Measurements from ENCODE around the gene TBC1D5. TPM values are rescaled to one million over a fixed set of nuclear protein-coding genes. Genes with fewer than 3 reads are reported as not detected.

The TBC1D5 gene
- total RNA-seq, 1 experiment from 2014 or later: 59.4 TPM

DNA sequence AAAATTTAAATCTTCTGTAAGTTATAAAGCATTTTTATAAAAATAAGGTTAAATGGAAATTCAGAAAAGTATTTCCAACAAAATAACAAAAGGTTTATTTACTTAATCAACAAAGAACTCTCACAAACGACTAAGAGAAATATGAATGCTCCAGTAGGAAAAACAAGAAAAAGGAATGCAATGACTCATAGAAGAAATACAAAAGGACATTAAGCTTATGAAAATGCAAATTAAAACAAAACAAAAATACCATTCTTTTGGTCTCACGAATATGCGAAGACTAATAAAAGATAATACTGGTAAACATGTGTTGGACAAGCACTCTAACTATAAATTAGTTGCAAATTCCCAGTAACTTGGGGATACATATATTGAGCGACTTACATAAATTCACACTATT lies 17.5 kb upstream of the TBC1D5 start:
- H3K4me3 ChIP-seq: no peak overlapping the region
- no peaks in the 10 kb centered on the region for H3K9me3 ChIP-seq (replicated peaks)
- H3K27ac ChIP-seq: no peak overlapping the region
- H3K27me3 ChIP-seq: no peaks in the 10 kb centered on the region
- no peak for DNase-seq
- H3K36me3 ChIP-seq: no peaks in the 10 kb centered on the region
- no peaks in the 10 kb centered on the region for H3K4me1 ChIP-seq

DNA sequence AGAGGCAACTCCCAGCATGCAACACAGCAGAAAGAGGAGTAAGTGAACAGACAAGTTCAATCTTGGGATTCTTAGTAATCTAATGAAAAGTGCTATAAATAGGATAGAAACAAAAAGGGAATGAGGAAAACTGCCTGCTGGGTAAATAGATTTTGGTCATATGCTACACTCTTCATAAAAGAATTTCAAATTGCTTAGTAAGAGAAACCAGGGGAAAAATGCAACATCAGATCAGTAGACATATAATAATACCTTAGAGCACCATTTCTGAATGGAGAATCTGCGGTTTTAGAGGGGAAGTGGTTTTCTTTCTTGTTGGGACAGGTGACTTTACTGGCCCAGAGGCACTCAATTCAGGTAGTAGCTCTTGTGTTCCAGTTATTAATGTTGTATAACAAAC lies 13.4 kb upstream of the TBC1D5 start:
- Histone ChIP-seq H3K36me3 (no peaks in the 10 kb centered on the region), H3K4me3 (no peak overlapping the region), H3K9me3 (replicated peaks) (no peaks in the 10 kb centered on the region), H3K4me1 (peaks cover 14% of the 10 kb centered on the region), H3K27me3 (no peaks in the 10 kb centered on the region; the same call in 1 of the 2 replicates), H3K27ac (no peak overlapping the region)
- no peak for DNase-seq

DNA sequence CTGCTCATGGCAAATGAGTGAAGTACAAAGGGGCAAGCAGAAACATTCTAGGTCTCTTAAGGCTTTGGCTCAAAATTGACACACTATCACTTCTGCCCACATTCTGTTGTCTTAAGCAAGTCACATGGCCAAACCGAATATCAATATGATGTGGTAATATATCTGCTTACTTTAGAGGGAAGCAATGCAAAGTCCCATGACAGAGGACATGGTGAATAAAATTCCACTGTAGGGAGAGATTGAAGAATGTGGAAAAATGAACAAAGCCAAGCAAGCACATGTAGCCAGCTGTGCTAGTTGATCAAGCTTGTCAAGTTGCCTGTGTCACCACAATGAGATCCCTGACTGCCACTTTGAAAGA lies 11.2 kb upstream of the TBC1D5 start:
- H3K4me1 ChIP-seq: peaks cover 24% of the 10 kb centered on the region
- H3K27ac ChIP-seq: peak overlapping the region; percentile 77
- DNase-seq: peak; percentile 67 to 82
- no peaks in the 10 kb centered on the region for H3K9me3 ChIP-seq (replicated peaks)
- no peaks in the 10 kb centered on the region for H3K36me3 ChIP-seq
- H3K27me3 ChIP-seq: no peaks in the 10 kb centered on the region; the same call in 1 of the 2 replicates
- no peak overlapping the region for H3K4me3 ChIP-seq

DNA sequence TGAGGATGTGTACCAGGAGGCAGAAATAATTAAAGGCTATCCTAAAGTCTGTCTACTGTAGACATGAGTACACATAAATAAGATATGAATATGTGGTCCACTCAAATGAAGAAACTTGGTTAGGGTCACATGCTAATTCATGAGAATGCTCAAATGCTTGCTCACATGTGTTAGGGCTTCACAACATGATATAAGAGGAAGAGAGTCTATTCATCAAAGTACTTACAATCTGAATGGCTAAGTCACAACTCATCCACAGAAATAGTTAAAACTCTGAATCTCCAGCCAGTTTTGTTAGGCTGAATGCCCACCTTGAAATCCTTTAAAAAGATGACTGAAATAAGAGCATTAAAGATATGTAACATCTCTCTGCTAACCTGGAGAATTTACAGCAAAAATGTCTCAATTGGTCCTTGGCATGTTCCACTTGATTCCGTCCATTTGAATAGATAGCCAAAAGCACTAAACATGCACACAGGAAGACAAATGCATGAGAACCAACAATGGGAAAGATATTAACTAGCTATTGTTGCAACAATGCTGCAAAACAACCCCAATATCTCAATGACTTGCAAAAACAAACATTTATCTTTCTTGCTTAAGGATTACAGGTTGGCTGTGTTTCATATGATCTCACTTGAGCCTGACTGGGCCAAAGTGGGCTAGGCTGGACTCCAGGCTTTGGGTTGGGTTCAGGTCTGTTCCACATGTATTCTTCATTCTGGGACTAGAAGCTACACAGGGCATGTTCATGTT lies 10.6 kb upstream of the TBC1D5 start:
- no peak for DNase-seq
- H3K4me1 ChIP-seq: peaks cover 28% of the 10 kb centered on the region
- H3K36me3 ChIP-seq: no peaks in the 10 kb centered on the region
- H3K4me3 ChIP-seq: no peak overlapping the region
- no peaks in the 10 kb centered on the region for H3K9me3 ChIP-seq (replicated peaks)
- H3K27ac ChIP-seq: peak overlapping the region; percentile 77
- no peaks in the 10 kb centered on the region; the same call in 1 of the 2 replicates for H3K27me3 ChIP-seq

DNA sequence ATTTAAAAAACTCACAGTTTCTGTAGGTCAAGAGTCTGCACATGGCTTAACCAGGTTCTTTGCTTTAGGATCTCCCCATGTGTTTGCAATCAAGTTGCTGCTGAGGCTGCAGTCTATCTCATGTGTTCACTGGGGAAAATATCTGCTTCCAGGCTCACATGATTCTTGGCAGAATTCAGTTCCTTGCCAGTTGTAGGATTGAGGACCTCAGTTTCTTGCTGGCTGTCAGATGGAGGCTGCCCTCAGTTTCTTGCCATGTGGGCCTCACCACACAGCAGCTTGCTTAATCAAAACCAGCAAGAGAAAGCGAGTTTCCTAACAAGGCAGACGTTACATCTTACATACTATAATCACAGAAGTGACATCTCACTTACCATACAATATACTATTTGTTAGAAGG lies 10.0 kb upstream of the TBC1D5 start:
- H3K27ac ChIP-seq: no peak overlapping the region

DNA sequence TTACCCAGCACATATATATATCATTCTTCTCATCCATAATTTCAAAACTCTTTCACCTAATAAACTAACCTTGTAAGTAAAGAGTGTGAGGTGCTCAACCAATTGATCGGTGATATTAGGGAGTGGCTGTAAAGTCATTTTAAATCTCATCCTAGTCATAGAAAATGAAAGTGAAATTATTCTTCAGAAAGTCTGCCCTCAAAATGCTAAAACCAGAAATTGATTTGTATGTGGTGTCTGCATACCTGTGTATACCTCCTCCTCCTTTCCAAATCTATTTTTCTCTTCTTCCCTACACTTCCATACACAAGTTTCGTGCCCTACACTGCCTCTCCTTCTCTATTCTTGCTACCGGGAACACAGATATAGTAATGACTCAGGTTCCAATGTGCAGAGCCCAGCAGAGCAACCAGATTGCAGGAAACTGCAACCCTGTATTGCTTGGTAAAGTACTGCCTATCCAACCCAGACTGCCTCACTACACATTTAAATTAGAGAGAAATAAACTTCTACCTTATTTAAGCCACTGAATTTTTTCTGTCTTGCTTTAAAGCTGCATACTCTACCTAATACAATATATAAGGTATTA lies 7.4 kb upstream of the TBC1D5 start:
- no peak overlapping the region for H3K4me3 ChIP-seq
- H3K9me3 ChIP-seq (replicated peaks): no peaks in the 10 kb centered on the region
- H3K4me1 ChIP-seq: peaks cover 37% of the 10 kb centered on the region
- no peaks in the 10 kb centered on the region for H3K36me3 ChIP-seq
- H3K27me3 ChIP-seq: no peaks in the 10 kb centered on the region; the same call in 1 of the 2 replicates
- H3K27ac ChIP-seq: no peak overlapping the region
- DNase-seq: no peak

More for the DNA sequence above, 10.0 kb upstream of the TBC1D5 start:
- no peak overlapping the region for H3K4me3 ChIP-seq
- H3K36me3 ChIP-seq: no peaks in the 10 kb centered on the region
- H3K27me3 ChIP-seq: no peaks in the 10 kb centered on the region; the same call in 1 of the 2 replicates
- peaks cover 29% of the 10 kb centered on the region for H3K4me1 ChIP-seq
- DNase-seq: no peak
- no peaks in the 10 kb centered on the region for H3K9me3 ChIP-seq (replicated peaks)

DNA sequence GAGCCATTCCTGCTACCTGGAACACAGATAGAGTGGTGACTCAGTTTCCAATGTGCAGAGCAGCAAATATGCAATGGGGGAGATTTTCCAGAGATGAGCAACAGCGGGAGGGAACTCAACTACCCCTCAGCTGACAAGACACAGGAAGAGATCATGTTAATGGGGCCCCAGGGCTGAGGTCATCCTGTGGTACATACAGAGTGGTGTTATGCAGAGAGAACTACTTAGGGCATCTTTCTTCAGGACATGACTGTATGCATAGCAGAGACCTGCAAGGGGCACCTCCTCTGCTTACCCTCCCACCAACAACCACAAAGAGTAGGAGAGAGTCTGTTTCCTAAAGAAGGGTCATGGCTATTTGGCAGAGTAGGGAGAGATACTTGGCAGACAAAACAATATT lies 6.8 kb upstream of the TBC1D5 start:
- H3K9me3 ChIP-seq (replicated peaks): no peaks in the 10 kb centered on the region
- H3K4me3 ChIP-seq: no peak overlapping the region
- no peak overlapping the region for H3K27ac ChIP-seq
- no peaks in the 10 kb centered on the region for H3K36me3 ChIP-seq
- peaks cover 36% of the 10 kb centered on the region for H3K4me1 ChIP-seq
- peak; percentile 15 to 31 for DNase-seq
- no peaks in the 10 kb centered on the region; the same call in 1 of the 2 replicates for H3K27me3 ChIP-seq

DNA sequence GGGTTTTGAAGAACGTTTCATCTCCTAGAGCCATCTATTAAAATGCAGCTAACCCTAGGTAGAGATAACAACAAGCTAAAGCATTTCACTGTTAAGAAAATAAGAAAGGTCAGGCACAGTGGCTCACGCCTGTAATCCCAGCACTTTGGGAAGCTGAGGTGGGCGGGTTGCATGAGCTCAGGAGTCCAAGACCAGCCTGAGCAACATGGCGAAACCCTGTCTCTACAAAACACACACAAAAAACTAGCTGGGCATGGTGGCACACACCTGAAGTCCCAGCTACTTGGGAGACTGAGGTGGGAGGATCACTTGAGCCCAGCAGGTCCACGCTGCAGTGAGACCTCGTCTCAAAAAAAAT lies 5.4 kb upstream of the TBC1D5 start:
- Histone ChIP-seq H3K36me3 (no peaks in the 10 kb centered on the region), H3K4me1 (peaks cover 27% of the 10 kb centered on the region)

DNA sequence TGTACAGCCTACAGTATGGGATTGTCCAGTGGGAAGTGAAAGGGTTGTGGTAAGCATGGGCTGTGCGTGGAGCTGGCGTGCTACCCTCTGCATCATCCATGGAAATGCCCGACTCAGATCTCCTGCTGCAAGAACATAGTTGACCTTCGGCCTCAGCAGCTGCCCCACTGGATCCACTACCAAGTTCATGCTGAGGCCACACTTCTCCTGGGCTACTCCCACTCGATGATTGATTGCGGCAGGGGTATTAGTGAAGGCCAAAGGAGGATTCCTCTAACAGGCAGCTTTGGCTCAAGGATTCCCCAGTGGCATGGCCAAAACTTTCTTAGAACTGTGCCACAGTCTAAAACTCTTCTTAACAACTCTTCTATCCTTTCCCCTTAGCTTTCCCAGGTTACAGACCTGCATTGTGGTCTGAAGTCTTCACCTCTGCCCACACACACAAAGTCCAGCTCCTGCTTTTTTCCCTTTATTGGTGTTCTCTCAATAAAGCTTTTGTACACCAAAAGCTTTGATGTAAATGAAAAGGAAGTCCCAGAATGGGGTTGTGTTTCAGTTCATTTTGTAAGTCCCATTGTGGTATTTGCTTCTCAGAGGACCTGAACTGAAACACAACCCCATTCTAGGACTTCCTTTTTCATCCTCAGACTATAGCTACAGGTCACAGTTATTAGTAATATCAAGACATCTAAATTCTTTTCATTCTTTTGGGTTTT lies 4.9 kb upstream of the TBC1D5 start:
- DNase-seq: peak; percentile 90 to 92
- no peaks in the 10 kb centered on the region for H3K27me3 ChIP-seq
- peaks cover 27% of the 10 kb centered on the region for H3K4me1 ChIP-seq
- peak overlapping the region; percentile 14 for H3K4me3 ChIP-seq
- H3K27ac ChIP-seq: peak overlapping the region; percentile 95
- no peaks in the 10 kb centered on the region for H3K9me3 ChIP-seq (replicated peaks)
- no peaks in the 10 kb centered on the region for H3K36me3 ChIP-seq

More for the DNA sequence above, 5.4 kb upstream of the TBC1D5 start:
- Histone ChIP-seq H3K4me3 (peak overlapping the region; percentile 14), H3K27ac (peak overlapping the region; percentile 95), H3K27me3 (no peaks in the 10 kb centered on the region), H3K9me3 (replicated peaks) (no peaks in the 10 kb centered on the region)
- peak; percentile 65 to 79 for DNase-seq

DNA sequence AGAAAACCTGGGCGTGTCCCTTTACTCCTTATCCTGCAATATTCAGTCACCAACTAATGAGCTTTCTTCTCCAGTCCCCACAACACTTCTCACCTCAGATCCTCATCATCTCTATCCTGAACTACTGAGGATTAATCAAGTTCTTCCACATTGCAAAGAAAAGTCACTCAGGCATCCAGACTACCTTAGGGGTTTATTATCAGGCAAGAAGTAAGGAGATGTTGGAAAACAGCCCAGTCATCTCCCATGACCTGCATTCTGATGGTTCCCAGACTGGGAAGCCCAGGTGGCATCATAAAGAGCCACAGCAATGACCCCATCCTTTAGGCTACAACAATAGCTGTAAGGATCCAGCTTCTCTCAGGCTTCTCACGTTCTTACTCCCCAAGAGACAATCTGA lies 3.5 kb upstream of the TBC1D5 start:
- Histone ChIP-seq H3K27ac (no peak overlapping the region), H3K36me3 (no peaks in the 10 kb centered on the region), H3K4me3 (no peak overlapping the region), H3K27me3 (no peaks in the 10 kb centered on the region), H3K9me3 (replicated peaks) (no peaks in the 10 kb centered on the region), H3K4me1 (peaks cover 27% of the 10 kb centered on the region)
- DNase-seq: no peak

DNA sequence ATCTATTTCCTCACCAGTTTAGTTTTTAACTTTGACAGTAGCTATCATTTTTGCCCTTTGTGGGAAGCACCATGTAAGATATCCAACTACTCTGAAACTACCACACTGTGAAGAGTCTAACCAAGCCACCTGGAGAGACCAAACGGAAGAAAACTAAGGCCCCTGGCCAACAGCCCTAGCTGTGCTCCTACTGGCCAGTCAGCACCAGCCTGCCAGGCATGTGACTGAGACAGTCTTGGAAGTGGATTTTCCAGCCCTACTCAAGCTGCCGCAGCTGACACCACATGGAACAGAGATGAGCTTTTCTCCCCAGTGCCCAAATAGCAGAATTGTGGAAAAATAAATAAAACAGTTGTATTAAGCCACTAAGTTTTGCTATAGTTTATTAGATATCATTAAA lies 2.9 kb upstream of the TBC1D5 start:
- H3K9me3 ChIP-seq (replicated peaks): no peaks in the 10 kb centered on the region
- no peaks in the 10 kb centered on the region for H3K27me3 ChIP-seq
- peaks cover 27% of the 10 kb centered on the region for H3K4me1 ChIP-seq
- H3K4me3 ChIP-seq: no peak overlapping the region
- H3K36me3 ChIP-seq: no peaks in the 10 kb centered on the region
- DNase-seq: no peak
- H3K27ac ChIP-seq: no peak overlapping the region

DNA sequence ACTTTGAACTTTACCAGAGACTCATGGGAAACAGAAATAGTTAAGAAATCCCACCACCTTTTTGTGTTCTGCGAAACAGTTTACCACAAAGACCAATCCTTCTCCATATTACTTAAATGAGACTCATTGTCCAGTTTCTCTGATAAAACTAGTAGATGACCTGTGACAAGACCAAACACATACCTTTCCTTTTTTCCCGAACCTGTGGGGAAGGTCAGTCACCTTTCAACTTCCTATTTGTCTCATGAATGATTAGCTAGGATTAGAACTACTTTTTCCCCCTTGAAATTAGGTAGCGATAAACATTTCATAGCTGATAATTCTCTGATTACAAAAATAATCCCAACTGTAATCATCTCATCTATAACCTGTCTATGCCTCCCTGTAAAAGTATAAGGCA lies 2.3 kb upstream of the TBC1D5 start:
- Histone ChIP-seq H3K36me3 (no peaks in the 10 kb centered on the region), H3K4me3 (no peak overlapping the region), H3K9me3 (replicated peaks) (no peaks in the 10 kb centered on the region), H3K27me3 (no peaks in the 10 kb centered on the region), H3K4me1 (peaks cover 26% of the 10 kb centered on the region), H3K27ac (no peak overlapping the region)
- no peak for DNase-seq

DNA sequence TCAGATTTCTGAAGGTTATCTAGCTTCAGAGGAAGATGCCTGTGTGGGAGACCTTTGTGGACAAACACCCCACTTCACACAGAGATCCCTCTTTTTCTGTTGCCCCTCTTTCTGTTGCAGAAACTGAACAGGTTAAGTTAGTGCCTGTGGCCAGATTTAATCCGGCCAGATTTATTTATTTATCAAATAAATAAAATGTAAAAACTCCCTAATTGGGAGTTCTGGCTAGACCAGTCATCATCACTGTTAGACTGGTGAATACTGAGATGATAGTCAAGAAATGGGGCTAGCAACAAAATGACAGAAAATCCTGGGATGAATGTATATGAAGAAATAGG lies 1.2 kb upstream of the TBC1D5 start:
- no peak overlapping the region; the same call in 1 of the 2 replicates for H3K27ac ChIP-seq
- H3K27me3 ChIP-seq: no peaks in the 10 kb centered on the region
- DNase-seq: no peak
- H3K36me3 ChIP-seq: no peaks in the 10 kb centered on the region; the same call in 1 of the 2 replicates
- peak overlapping the region; percentile 81 for H3K4me3 ChIP-seq
- H3K9me3 ChIP-seq (replicated peaks): no peaks in the 10 kb centered on the region
- H3K4me1 ChIP-seq: peaks cover 17% of the 10 kb centered on the region

DNA sequence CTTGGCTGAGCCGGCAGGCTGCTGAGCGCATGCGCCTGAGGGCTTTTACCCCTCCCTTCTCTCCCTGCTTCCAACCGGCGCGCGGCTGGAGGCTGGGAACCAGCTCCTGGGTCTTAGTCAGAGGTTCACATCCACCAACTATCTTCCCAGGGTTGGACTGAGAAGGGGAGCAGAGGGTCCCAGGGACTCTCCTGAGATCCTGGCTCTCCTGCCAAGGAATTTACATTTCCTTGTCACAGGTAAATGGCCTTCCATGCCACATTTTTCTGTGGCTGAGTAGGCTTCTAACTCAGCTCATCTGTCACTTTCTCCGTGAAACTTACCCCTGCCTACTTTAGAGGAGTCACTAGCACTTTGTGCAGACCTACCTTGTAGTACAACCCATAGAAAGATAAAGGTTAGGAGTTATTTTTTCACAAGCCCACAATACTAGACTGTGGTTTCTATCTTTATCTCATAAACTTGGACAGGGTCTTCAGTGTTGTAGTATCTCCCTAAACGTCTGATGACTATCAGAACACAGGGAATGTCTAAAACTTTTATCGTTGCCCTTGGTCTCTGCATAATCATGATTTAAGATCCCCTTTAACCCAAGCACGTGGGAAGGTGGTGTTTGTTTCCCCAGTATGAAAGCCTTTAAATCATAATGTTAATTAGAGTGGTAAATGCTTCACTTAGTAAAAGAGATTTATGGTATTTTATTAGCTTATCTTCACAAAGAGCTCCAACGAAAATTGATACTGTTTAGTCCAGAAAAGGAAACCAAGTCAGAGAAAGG lies 638 bp upstream of the TBC1D5 start:
- H3K4me3 ChIP-seq: peak overlapping the region; percentile 81
- peak overlapping the region; percentile 94 for H3K27ac ChIP-seq
- no peaks in the 10 kb centered on the region for H3K27me3 ChIP-seq
- H3K4me1 ChIP-seq: peaks cover 13% of the 10 kb centered on the region
- H3K36me3 ChIP-seq: no peaks in the 10 kb centered on the region; the same call in 1 of the 2 replicates
- DNase-seq: no peak
- H3K9me3 ChIP-seq (replicated peaks): no peaks in the 10 kb centered on the region

All from SJCRH30 (cell line).